ENCODE data around the gene MATCAP1.

The MATCAP1 gene

GRCh38 chr16:67156143-67156844 lies 27.5 kb downstream of the MATCAP1 start:
- no peak for DNase-seq (ENCODE audit: low spot score)

DNA sequence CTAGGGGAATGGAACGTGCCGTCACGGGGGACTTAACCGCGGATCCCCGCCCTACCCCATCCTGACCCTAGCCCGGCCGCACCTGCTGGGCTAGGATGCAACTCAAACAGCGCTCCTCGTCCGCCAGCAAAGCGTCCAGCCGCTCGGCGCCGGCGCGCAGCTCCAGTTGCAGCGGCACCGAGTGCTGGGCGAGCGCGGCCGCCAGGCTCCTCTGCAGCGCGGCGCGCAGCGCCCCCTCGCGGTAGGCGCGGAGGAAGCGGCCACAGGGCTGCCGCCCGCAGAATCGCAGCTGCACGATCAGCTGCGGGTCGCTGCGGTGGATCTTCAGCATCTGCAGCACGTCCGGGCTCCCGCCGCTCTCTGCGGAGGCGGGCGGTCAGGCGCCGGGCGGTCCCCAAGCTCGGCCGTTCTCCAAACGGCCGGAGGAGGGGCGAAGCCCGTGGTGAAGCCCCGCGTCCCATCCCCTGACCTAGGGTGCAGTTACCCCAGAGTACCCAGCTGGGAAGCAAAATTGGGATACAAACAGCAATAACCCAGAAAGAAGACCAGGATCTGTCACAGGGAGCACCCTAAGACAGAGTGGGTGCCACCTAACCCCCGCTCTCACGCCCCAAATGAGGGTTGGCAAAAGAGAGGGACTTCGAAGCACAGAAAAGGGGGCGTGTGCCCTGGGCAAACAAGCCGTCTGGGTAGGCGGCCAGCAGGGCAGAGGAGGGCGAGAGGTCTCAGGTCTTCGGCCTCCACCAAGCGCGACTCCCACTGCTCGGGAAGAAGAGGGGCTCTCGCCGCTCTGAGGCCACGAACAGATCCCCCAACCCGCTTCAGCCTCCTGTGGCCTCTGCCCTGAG lies 28.2 kb downstream of the MATCAP1 start:
- peak; percentile 89 for DNase-seq (ENCODE audit: low spot score)

GRCh38 chr16:67154578-67155294 lies 29.0 kb downstream of the MATCAP1 start:
- no peak for DNase-seq (ENCODE audit: low spot score)

- no peak for DNase-seq (ENCODE audit: low spot score)
Measured at GRCh38 chr16:67151431-67152097, 32.2 kb downstream of the MATCAP1 start.

DNA sequence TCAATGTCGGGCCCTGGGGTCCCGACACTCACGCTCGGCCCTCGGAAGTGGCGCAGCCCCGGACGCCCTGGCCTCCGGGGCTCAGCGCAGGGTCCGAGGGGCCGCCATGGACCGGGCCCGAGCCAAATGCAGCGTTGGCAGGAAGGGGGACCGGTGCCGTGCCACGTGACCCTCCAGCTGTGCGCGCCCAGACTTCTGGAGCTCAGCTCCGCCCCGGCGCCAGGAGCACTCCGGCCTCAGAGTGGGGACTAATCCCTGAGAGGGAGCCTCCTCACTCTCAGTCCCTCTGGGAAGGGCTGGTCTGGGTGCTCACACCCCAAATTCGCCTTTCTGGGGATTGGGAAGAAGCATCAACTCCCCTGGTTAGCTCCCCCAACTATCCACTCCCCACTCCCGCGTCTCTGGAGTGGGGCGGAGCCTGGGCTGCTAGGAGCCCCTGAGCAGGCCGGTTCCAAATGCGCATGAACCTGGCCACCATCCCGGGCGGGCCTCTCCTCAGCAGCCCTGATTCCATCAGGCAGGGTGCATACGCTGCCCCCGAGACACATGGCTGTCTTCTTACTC lies 32.8 kb downstream of the MATCAP1 start, which contains the start of gene B3GNT9:
B3GNT9 (minus strand) TSS at position 166 of the 564 bp plus-strand sequence. CDS start 513 bp downstream, outside the sequence.
- DNase-seq (ENCODE audit: low spot score) = peak; percentile 57

DNA sequence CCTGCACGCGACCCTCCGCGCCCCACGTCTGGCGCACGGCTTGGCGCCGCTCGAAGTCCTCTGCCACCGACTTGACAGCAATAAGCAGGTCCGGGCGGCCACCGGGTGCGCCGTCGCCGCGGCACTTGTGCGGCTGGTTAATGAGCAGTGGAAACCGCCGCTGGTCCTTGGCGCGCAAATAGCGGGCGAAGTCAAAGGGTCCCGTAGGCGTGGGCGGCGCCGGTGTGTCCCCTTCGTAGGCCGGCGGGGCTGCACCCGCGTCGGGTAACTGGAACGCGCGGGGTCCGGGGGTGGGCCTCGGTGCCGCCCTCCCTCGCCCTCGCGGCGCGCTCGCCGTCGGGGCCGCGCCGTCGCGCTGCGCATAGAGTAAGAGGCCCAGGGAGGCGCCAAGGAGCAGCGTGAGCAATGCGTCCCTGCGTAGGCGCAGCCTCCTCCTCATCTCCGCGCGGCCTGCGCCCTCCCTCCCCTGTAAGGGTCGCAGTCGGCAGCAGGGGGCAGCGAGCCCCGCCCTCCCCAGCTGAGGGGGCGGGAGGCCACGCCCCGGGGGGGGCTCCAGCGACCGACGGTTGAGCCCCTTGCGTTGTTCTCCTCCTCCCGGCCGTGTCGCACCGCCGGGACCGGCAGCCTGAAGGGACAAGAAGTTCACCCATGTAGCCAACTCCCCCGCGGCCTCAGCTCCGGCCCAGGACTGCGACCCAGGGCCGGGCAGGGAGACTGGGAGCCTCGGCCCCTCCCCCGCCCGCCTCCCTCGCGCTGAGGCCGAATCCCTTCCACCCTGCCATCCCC lies 33.5 kb downstream of the MATCAP1 start:
- DNase-seq (ENCODE audit: low spot score) = peak; percentile 62

DNA sequence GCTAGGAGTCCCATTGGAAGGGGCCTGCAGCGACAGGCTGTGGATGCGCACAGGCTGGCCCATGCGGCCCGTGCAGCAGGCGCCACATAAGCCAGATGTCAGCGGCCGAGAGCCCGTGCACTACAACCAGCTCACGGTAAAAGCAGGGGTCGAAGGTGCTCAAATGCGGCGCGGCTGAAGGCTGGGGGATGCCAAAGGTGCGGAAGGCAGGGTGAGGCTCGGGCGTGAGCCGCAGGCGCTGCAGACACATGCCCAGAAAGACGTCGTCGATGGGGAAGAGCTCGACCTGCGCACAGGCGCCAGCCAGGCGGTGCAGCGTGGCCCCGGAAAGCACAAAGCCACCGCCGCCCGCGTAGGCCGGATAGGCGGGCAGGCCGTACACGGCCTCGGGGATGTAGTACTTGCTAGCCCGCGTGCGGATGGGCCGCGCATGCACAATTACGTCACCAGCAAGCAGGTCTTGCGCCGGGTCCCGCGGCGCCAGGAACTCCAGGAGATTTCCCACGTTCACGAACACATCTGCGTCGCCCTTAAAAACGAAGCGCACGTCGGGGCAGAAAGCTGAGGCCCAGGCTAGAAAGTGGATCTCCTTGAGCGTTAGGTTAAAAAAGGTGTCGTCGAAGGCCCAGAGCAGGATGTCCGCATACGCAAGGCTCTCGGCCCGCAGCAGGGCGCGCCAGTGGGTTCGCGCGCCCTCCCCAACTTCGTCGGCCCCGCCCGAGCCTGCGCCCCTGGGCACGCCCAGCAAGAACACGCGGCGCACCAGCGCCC lies 34.3 kb downstream of the MATCAP1 start:
- no peak for DNase-seq (ENCODE audit: low spot score)

DNA sequence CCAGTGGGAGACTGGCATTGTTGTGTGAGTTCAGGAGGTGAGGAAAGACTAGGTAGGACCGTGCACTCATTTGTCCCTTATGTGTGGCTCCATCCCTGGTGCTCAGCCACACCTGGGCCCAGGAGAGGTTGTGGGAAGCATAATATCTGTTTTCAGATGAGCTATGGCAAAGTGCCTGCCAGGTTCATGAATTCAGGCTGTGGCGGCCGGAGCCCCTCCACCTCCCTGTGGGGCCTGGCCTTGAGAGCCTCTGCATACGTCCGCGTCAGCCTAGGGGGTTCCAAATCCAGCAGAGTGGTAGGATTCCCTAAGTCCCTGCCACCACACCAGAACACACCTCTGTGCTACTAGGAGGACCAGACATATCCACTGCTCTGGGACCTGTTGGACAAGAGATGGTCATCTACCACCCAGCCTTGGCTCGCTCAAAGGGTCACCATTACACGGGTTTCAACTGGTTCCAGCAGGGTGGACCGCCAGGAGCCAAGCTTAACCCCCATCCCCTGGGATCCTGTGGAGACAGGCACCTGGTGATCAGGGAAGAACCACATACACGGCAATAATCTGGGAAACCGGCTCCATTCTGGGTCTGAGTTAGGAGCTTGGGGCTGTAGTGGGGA lies 35.0 kb downstream of the MATCAP1 start:
- no peak for DNase-seq (ENCODE audit: low spot score)

- no peak for DNase-seq (ENCODE audit: low spot score)
Measured at GRCh38 chr16:67148221-67148620, 35.5 kb downstream of the MATCAP1 start.

GRCh38 chr16:67147437-67148140 lies 36.2 kb downstream of the MATCAP1 start:
- no peak for DNase-seq (ENCODE audit: low spot score)

- DNase-seq (ENCODE audit: low spot score) = no peak
Measured at GRCh38 chr16:67146523-67147357, 37.0 kb downstream of the MATCAP1 start.

- DNase-seq (ENCODE audit: low spot score) = no peak
Measured at GRCh38 chr16:67145746-67146145, 38.0 kb downstream of the MATCAP1 start.

- no peak for DNase-seq (ENCODE audit: low spot score)
Measured at GRCh38 chr16:67144943-67145342, 38.8 kb downstream of the MATCAP1 start.

GRCh38 chr16:67142342-67142741 lies 41.4 kb downstream of the MATCAP1 start:
- no peak for DNase-seq (ENCODE audit: low spot score)

DNA sequence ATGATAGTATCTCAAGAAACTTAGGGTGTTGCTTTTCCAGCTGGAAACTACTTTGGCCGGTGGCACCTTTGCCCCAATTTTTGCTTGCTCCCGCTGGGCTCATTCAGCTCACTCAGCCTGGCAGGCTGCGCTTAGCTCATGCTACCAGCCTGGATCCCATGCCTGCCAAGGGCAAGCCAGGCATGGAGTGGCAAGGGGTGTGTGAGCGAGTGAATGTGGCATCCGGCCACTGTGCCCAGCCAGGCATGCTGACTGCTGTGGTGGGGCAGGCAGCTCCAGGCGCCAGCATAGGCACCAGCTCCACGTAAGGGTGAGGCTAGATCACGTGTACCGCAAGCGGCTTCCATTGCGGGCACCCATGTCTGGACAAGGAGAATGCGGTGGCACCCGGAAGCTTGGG lies 42.4 kb downstream of the MATCAP1 start:
- DNase-seq (ENCODE audit: low spot score) = no peak

- no peak for DNase-seq (ENCODE audit: low spot score)
Measured at GRCh38 chr16:67137605-67138004, 46.2 kb downstream of the MATCAP1 start.

DNA sequence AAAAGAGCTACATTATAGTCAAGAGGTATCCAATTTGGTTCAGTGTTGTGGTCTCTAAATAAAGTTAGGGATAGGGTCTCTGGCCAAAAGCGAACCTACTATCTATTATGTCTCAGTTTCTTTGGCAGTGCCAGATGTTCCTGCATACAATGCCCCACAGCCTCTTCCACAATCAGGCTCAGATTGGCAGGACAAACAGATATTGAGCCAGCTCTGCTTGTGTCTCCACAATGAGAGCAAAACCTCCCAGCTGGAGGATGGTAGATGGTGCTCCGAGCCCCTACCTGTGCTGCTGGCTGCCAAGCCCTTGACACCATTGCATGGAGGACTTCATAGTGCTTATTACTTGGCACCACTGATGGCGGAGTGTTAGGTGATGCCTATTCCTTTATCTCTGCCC lies 54.3 kb downstream of the MATCAP1 start:
- no peak for DNase-seq (ENCODE audit: low spot score)

GRCh38 chr16:67128887-67129286 lies 54.9 kb downstream of the MATCAP1 start:
- no peak for DNase-seq (ENCODE audit: low spot score)
